AG08396 (cell line): Measurements from ENCODE around the gene ACP2.
"Not testable (repeated sequence)": the region's sequence is repeated elsewhere in the genome, so short reads cannot be mapped to it uniquely, and the experiment has no call there.

Experiments used
- DNase-seq: peaks from one replicate; pipeline ENCODE4 v3.0.0; 2012; ENCODE audit warnings: low spot score, mixed read lengths

ACP2 gene

GRCh38 chr11:47241841-47242301, 6.7 kb downstream of the ACP2 start:
- no peak for DNase-seq

DNA sequence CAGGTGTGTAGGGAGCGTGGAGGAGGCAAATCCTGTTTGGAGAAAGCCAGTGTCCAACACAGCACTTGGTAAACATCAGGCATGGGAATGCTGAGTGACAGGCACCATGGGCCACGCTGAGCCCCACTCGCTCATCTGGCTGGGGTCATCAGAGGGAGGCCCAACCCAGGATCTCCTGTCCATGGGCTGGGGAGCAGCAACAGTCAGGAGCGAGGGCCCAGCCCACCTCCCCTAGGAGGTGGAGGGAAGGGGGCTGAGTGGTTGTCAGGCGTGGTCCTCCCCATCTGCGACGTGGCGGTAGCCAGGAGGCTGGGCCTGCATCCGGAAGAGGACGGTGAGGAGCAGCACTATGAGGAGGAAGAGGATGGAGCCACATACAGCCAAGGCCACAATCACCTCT, 8.8 kb downstream of the ACP2 start:
- DNase-seq = no peak

DNA sequence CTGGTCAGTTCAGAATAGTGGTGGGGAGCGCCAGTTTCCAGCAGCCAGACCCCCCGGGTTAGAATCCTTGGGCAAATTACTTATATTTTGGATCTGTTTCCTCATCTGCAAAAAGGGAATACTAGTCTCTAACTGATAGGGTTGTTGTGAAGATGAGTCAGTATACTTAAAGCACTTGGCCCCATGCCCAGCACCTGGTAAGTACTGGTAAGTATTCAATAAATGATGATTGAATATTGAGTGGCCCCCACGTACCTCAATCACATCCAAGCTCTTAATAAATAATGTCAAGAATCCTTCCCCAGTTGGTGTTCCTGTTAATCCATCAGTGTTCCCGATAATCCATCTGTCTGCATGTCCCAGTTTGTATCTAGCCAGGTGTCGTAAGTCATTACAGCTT, 12.1 kb downstream of the ACP2 start:
- no peak for DNase-seq

DNA sequence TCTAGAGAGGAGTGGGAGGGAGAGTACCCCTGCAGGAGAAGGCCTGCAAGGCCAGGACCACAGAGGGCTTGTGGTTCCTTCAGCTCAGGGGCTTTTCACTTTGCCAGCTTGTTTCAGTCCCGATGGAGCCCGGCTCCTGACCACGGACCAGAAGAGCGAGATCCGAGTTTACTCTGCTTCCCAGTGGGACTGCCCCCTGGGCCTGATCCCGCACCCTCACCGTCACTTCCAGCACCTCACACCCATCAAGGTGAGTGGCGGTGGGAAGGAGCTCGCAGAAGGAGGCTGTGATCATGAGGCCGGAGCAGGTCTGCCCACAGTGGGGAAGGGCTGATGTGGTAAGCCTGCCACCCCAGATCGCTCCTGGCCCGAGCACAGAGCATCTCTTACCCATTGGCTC, 13.5 kb downstream of the ACP2 start:
- DNase-seq = no peak

GRCh38 chr11:47234669-47235100, 13.9 kb downstream of the ACP2 start:
- no peak for DNase-seq

DNA sequence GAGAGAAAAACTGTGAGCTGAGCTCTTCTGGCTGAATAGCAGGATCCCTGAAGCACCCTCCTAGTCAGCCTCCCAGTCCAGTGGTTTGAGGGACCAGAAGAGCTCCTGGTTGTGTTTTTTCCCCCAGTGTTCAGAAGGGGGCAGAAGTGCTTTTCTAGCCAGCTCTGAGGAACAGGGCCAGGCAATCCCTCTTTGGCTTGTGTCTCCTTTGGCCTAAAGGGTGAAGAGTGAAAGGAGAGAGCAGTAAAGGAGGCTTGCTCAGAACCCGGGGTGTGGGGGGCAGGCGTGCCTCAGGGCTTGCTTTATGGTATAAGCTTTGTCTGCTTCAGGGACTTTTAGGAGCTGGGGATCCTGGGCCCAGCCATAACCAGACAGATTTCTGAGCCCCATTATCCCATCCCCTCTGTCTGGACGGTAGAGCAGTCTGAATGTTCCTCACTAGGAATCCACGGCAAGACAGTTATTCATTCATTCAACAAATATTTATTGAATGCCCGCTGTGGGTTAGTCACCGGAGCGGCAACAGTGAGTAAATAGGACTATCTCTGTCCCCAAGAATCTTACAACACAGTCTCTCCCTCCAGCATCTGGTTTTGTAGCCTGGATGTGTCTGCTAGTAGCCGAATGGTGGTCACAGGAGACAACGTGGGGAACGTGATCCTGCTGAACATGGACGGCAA, 14.5 kb downstream of the ACP2 start:
- DNase-seq = peak; percentile 47

DNA sequence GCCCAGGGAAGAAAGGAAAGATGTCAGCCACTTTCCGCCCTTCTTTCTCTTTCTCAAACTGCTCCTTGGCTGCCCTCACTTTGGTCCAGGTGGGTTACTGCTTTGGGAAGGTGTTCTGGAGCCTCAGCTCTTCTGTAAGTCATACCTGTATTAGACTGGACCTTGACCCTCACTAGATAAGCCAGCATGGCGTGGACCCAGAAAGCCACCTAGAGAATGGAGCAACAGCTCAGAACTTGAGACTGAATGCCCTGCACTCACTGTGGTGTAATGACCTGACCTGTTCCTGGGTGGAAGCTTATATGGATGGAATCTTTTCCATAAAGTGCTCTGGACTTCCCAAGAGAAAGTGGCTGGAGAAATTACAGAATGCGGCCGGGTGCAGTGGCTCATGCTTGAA, 15.6 kb downstream of the ACP2 start:
- DNase-seq = no peak

DNA sequence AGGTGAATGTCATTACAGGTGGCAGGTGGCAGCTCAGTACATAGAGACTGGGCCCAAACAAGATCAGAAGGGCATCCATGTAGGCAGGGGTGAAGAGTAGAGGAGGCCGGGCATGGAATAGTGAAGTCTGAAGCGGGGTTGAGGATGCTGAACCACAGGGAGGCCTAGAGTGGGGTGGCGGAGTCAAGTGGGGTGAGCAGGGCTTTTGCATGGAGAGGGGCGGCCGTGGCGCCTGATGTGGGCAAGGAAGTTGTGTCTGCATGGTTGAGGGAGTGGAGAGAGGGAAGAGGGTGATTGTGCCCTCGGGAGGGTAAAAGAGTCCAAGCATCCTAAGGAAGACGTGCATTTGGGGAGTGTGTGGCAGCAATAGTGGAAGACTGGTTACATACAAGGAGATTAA, 19.5 kb downstream of the ACP2 start:
- no peak for DNase-seq

GRCh38 chr11:47225552-47226400, 22.8 kb downstream of the ACP2 start:
- no peak for DNase-seq

- no peak for DNase-seq
Observed at GRCh38 chr11:47222696-47223095, 25.9 kb downstream of the ACP2 start.

DNA sequence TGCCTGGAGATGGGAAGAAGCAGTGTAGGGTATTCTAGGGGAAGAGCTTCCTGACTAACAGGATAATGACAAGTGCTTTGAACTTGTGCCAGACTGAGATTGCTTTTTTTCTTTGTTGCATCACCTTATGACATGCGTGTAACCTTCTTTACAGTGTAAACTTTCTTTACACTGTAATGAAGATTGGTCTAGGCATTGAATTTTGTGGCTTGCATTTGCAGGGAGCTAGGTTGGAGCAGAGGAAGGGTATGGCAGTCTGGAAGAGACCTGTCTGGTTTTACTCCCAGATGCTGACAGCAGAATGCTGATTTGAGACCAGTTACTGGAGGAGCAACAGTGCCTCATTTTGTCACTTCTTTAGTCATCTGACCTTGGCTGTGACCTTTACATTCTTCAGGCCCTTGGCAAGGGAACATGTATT, 28.2 kb downstream of the ACP2 start:
- DNase-seq = peak; percentile 33

GRCh38 chr11:47216121-47216798, 32.4 kb downstream of the ACP2 start:
- peak; percentile 85 for DNase-seq

DNA sequence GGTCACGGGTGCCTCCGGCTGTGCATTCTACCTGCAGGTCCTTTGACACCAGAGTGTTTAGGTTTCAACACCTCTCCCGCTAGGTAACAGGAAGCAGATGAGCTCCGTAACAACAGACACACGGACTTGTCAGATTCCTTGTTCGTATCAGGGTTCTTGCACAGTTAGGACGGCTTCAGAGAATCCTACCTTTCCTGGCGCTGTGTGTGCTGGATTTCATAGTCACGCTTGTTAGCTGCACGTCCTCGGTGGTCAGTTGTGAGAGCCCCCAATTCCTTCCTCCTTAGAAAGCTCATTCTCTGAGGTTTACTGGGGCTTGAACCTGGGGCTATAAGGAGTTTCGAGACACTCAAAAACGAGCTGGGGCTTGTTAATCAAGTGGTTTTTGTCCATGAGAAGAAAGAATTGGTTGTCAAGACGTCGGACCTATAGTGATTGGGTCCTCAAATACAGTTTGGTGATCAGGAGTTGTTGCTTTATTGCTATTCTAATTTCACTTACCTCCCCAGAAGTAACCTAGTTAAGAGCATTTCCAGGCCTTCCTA, 33.2 kb downstream of the ACP2 start:
- no peak for DNase-seq

- DNase-seq = peak; percentile 87
Observed at GRCh38 chr11:47213950-47214565, 34.6 kb downstream of the ACP2 start.

DNA sequence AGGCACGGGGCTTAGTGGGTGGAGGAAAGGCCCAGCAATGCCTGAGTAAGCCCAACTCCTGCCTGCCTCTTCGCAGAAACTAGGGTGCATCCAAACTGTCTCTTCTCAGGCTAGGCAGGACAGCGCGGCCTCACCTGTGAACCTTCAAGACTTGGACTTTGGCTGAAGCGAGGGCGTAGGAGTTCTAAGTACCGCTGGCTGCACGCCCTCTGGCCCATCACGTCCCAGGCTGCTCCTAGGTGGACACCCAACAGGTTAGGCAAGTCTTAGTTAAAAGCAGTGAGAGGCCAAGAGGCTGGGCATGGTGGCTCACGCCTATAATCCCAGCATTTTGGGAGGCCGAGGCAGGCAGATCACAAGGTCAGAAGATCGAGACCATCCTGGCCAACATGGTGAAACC, 35.7 kb downstream of the ACP2 start:
- DNase-seq = no peak

- DNase-seq = no peak
Observed at GRCh38 chr11:47208628-47209027, 40.0 kb downstream of the ACP2 start.

GRCh38 chr11:47208008-47208552, 40.5 kb downstream of the ACP2 start:
- DNase-seq = not testable (repeated sequence)

DNA sequence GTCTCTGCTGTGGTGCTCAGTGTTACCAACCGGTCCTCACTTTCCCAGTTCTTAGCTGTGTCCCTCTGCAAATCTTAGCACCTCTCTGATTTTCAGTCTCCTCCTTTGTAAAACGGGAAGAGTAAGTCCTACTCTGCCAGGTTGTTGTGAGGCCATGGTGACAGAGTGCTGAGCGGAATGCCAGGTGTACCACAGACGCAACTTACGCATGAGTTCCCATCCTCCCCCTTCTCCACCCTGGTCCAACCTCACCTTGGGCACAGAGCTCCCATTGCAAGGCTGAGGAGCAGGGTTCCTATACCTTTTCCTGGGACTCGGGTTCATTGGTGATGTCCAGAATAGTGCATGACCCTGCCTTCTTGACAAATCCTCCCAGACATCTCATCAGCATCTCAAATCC, 41.2 kb downstream of the ACP2 start:
- DNase-seq = no peak

DNA sequence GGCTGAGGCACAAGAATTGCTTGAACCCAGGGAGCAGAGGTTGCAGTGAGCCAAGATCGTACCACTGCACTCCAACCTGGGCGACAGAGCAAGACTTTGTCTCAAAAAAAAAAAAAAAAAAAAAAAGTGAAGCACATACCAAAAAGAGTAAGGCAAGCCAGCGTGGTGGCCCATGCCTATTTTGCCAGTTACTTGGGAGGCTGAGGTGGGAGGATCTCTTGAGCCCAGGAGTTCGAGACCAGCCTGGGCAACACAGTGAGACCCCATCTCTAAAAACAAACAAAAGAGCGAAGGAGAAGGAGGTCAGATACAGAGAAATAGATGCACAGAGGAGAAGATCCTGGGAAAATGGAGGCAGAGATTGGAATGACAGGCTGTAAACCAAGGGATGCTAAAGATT, 42.0 kb downstream of the ACP2 start:
- not testable (repeated sequence) for DNase-seq

DNA sequence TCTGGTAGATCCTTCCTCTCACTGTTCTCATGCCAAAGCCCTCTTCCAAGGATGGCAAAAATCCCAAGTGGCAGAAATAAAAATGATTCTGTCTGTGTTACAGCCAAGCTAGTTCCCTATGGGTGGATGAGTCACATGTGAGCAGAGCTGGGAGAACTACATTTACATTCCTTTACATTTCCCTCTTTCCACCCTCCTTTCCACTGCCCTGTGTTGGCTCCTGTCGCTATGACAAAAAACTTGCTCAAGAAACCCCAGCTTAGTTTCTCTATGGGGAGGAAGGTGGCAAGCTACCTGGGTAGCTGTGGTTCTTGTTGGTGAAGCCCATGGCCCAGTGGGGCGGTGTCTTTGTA, 44.0 kb downstream of the ACP2 start:
- DNase-seq = no peak

DNA sequence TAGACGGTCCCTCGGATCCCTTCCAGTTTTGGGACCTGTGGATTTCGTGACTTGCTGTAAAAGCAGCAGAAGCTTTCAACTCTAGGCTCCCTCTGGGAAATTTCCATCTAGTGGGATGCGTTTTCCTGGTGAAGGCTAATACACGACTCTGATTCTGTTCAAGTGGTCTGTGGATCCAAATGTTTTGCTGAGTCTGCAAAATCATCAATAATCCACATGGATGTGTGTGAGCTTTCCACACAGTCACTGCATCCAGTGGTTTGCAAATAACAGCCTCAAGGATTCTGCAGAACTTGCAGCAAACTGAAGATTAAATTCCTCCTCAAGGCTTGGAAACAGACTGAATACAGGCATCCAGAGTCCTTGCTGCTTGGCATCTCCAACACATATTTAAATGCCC, 46.0 kb downstream of the ACP2 start:
- DNase-seq = no peak

GRCh38 chr11:47201015-47201414, 47.6 kb downstream of the ACP2 start:
- DNase-seq = no peak
